ENCODE results near the gene ARHGAP35. TPM values are rescaled to one million over a fixed set of nuclear protein-coding genes. Genes with fewer than 3 reads are reported as not detected.

Gene ARHGAP35
- total and polyA plus RNA-seq, 2 experiments from 2014 or later, result 13.6 to 57.7 TPM

DNA sequence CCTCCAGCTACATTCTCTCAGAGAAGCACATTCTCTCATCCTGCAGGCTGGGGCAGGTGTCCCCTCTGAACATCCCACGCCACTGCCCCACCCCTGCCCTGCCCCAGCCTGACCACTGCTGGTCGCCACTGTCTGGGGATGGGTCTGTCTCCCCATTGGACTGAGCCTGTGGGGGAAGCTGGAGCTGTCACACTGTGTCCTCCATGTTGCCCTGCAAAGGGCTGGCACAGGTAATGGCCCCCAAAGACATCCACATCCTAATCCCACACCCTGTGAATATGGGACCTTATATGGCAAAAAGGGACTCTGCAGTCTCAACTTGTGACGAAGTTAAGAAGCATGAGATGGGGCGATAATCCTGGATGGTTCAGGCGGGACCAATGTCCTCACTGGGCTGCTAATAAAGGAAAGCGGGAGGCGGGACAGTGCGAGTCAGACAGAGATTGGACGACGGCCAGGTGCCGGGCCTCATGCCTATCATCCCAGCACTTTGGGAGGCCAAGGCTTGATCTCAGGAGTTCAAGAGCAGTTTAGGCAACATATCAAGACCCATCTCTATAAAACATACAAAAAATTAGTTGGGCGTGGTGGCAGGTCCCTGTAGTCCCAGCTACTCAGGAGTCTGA lies 19.2 kb upstream of the ARHGAP35 start:
- ATAC-seq, result peak; percentile 13; the same call in 1 of the 3 replicates
- Histone ChIP-seq H2AFZ (no peak overlapping the region), H3K79me2 (replicated peaks; ENCODE audit: insufficient read depth) (peaks cover 4% of the 10 kb centered on the region; the same call in 1 of the 2 replicates)

More for the DNA sequence above, 19.2 kb upstream of the ARHGAP35 start:
- no peaks in the 10 kb centered on the region for H3K27me3 ChIP-seq (ENCODE audit: insufficient read depth)
- no peaks in the 10 kb centered on the region for H3K4me1 ChIP-seq (ENCODE audit: insufficient read depth)
- Mint-ChIP-seq H3K9me3 (no peaks in the 10 kb centered on the region), H3K4me3 (no peak overlapping the region; the same call in 2 of the 3 replicates), H3K27me3 (ENCODE audit: insufficient read depth, low read depth, poor library complexity) (peaks cover 8% of the 10 kb centered on the region), H3K4me1 (peaks cover 2% of the 10 kb centered on the region; the same call in 1 of the 3 replicates), H3K27ac (no peak overlapping the region), H3K36me3 (ENCODE audit: low read depth) (peaks cover 51% of the 10 kb centered on the region)
- TF ChIP-seq REST (IDR thresholded peaks at IDR 0.05; ENCODE audit: unreplicated experiment) (no peak), EZH2 (IDR thresholded peaks at IDR 0.05; ENCODE audit: low read depth, unreplicated experiment) (no peak), ETS1 (IDR thresholded peaks at IDR 0.05) (no peak), NANOG (IDR thresholded peaks at IDR 0.05; ENCODE audit: borderline replicate concordance) (no peak), ZNF462 (CRISPR knock-in tag; IDR thresholded peaks at IDR 0.05) (no peak), ZNF331 (CRISPR knock-in tag; IDR thresholded peaks at IDR 0.05; ENCODE audit: low read depth) (no peak), ZNF114 (CRISPR knock-in tag; IDR thresholded peaks at IDR 0.05) (no peak), POLR2AphosphoS5 (IDR thresholded peaks at IDR 0.05; ENCODE audit: low read depth) (no peak)
- TF ChIP-seq, protein P1, sequence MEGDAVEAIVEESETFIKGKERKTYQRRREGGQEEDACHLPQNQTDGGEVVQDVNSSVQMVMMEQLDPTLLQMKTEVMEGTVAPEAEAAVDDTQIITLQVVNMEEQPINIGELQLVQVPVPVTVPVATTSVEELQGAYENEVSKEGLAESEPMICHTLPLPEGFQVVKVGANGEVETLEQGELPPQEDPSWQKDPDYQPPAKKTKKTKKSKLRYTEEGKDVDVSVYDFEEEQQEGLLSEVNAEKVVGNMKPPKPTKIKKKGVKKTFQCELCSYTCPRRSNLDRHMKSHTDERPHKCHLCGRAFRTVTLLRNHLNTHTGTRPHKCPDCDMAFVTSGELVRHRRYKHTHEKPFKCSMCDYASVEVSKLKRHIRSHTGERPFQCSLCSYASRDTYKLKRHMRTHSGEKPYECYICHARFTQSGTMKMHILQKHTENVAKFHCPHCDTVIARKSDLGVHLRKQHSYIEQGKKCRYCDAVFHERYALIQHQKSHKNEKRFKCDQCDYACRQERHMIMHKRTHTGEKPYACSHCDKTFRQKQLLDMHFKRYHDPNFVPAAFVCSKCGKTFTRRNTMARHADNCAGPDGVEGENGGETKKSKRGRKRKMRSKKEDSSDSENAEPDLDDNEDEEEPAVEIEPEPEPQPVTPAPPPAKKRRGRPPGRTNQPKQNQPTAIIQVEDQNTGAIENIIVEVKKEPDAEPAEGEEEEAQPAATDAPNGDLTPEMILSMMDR (conservative IDR thresholded peaks at IDR 0.05; ENCODE audit: low read depth in 2 of 2), result no peak
- H3K4me3 ChIP-seq, result no peak overlapping the region
- peaks cover 10% of the 10 kb centered on the region for H4K20me1 ChIP-seq (replicated peaks; ENCODE audit: insufficient read depth)
- H3K4me2 ChIP-seq, result no peak overlapping the region
- no peak for DNase-seq (ENCODE audit: low spot score)
- H3F3A ChIP-seq (replicated peaks; ENCODE audit: low read depth), result peaks cover 10% of the 10 kb centered on the region; the same call in 1 of the 2 replicates
- no peak overlapping the region for H3K27ac ChIP-seq (ENCODE audit: low read depth)
- H3K9me2 ChIP-seq (ENCODE audit: insufficient read depth), result no peaks in the 10 kb centered on the region
- peaks cover 9% of the 10 kb centered on the region for H3K36me3 ChIP-seq (ENCODE audit: insufficient read depth)
